ENCODE data around the gene DLGAP1. TPM values are rescaled to one million over a fixed set of nuclear protein-coding genes. Genes with fewer than 3 reads are reported as not detected.

The DLGAP1 gene
- total and polyA plus RNA-seq, 2 donors, result 0.24 to 0.41 TPM

DNA sequence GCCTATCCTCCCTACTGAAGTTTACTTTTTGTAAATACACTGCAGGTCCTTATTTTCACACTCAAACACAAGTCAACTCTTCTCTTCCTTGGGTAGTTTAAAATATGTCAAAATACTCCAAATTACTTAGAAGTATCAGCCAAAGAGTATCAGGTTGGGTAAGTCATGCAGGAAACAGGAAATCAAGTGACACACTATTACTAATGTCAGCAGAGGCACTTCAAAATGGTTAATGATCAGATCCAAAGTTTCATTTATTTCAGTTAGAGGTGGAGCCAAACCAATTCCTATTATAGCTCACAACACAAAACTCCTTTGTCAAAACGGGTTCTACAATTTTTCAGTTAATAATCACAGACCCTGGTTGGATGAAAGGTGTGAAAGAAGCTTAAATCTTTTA, 54.2 kb downstream of the DLGAP1 start:
- H3K9me3 ChIP-seq (ENCODE audit: control insufficient read depth in 2 of 2, insufficient read depth in 1 of 2, low read length in 1 of 2), result no peaks in the 10 kb centered on the region
- H3K36me3 ChIP-seq (ENCODE audit: control insufficient read depth in 2 of 2, insufficient read depth in 2 of 2, low read length in 1 of 2), result no peaks in the 10 kb centered on the region
- H3K27me3 ChIP-seq (ENCODE audit: control insufficient read depth in 2 of 2, insufficient read depth in 1 of 2, low read length in 1 of 2), result no peaks in the 10 kb centered on the region
- no peak overlapping the region for H3K4me3 ChIP-seq (ENCODE audit: low read length in 2 of 2)
- WGBS, result 65% methylated on average over 1 of the region's 1 CpG
- no peaks in the 10 kb centered on the region for H3K4me1 ChIP-seq (ENCODE audit: control insufficient read depth in 2 of 2, insufficient read depth in 2 of 2, low read length in 2 of 2)
- H3K27ac ChIP-seq (ENCODE audit: low read depth in 1 of 2, low read length in 1 of 2), result no peak overlapping the region
- DNase-seq (ENCODE audit: low read depth in 6 of 9, low spot score in 9 of 9), result no peak

DNA sequence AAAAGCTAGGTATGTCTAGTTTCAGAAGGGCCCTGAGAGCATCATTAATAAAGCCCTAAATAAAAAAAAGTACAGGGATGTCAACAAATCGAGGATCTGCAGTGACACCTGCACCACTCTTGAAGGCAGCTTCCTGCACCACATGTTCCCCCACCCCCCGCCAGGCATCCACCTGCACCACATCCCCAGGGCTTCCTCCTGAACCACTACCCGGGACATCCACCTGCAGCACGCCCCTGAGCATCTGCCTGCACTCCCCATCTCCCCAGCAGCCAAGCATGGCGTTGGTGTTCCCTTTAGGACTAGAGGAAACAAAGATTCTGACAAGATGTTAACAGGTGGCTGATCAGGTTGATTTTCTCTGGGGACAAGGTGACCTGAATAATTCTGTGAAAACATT, 55.2 kb downstream of the DLGAP1 start:
- no peaks in the 10 kb centered on the region for H3K36me3 ChIP-seq (ENCODE audit: control insufficient read depth in 2 of 2, insufficient read depth in 2 of 2, low read length in 1 of 2)
- H3K4me3 ChIP-seq (ENCODE audit: low read length in 2 of 2), result no peak overlapping the region
- no peaks in the 10 kb centered on the region for H3K27me3 ChIP-seq (ENCODE audit: control insufficient read depth in 2 of 2, insufficient read depth in 1 of 2, low read length in 1 of 2)
- no peaks in the 10 kb centered on the region for H3K9me3 ChIP-seq (ENCODE audit: control insufficient read depth in 2 of 2, insufficient read depth in 1 of 2, low read length in 1 of 2)
- no peak for DNase-seq (ENCODE audit: low read depth in 6 of 9, low spot score in 9 of 9)
- WGBS, result 66% methylated on average over 5 of the region's 5 CpGs
- no peak overlapping the region for H3K27ac ChIP-seq (ENCODE audit: low read depth in 1 of 2, low read length in 1 of 2)
- H3K4me1 ChIP-seq (ENCODE audit: control insufficient read depth in 2 of 2, insufficient read depth in 2 of 2, low read length in 2 of 2), result no peaks in the 10 kb centered on the region

DNA sequence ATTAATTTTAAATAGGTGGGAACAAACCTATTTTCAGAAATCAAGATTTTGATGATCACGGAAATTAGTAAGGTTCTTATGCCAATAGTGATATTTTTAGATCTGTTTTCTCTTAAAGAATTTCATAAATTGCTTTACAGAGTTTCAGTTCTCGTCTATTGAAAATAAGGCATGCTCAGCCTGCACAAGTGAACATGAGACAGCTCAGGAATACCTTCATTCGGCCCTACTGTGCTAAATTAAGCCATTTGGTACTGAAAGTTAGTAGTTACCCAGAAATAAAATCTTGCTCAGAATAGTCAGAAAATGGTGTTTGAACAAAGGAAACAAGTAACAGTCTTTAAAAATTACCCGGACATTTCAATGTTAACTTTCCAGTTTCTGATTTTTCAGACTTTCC, 60.4 kb downstream of the DLGAP1 start:
- no peak overlapping the region for H3K27ac ChIP-seq (ENCODE audit: low read depth in 1 of 2, low read length in 1 of 2)
- H3K4me3 ChIP-seq (ENCODE audit: low read length in 2 of 2), result no peak overlapping the region
- DNase-seq (ENCODE audit: low read depth in 6 of 9, low spot score in 9 of 9), result no peak
- H3K4me1 ChIP-seq (ENCODE audit: control insufficient read depth in 2 of 2, insufficient read depth in 2 of 2, low read length in 2 of 2), result no peaks in the 10 kb centered on the region
- no peaks in the 10 kb centered on the region for H3K9me3 ChIP-seq (ENCODE audit: control insufficient read depth in 2 of 2, insufficient read depth in 1 of 2, low read length in 1 of 2)
- WGBS, result 89% methylated on average over 4 of the region's 4 CpGs
- H3K36me3 ChIP-seq (ENCODE audit: control insufficient read depth in 2 of 2, insufficient read depth in 2 of 2, low read length in 1 of 2), result no peaks in the 10 kb centered on the region
- H3K27me3 ChIP-seq (ENCODE audit: control insufficient read depth in 2 of 2, insufficient read depth in 1 of 2, low read length in 1 of 2), result no peaks in the 10 kb centered on the region

DNA sequence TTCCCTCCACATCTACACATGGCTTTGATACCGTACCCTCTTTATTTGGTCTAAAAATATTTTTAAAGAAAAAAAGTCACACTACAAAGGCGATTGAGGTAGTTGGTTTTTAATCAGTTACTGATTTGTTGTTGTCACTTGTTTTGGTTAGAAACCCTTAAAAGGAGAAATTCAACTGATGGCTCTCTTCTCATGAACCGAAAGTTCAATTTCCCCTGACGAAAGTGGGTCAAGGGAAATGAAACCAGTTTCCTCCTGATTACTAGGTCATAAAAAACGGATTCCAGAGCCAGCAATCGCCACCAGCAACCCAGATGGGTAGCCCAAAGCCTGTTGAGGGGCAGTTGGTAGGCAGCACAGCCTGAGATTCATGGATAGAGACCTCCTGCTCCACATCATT, 63.2 kb downstream of the DLGAP1 start:
- no peak overlapping the region for H3K27ac ChIP-seq (ENCODE audit: low read depth in 1 of 2, low read length in 1 of 2)
- H3K4me3 ChIP-seq (ENCODE audit: low read length in 2 of 2), result no peak overlapping the region
- DNase-seq (ENCODE audit: low read depth in 6 of 9, low spot score in 9 of 9), result no peak
- H3K4me1 ChIP-seq (ENCODE audit: control insufficient read depth in 2 of 2, insufficient read depth in 2 of 2, low read length in 2 of 2), result no peaks in the 10 kb centered on the region
- H3K36me3 ChIP-seq (ENCODE audit: control insufficient read depth in 2 of 2, insufficient read depth in 2 of 2, low read length in 1 of 2), result no peaks in the 10 kb centered on the region
- 73% methylated on average over 6 of the region's 6 CpGs for WGBS
- H3K9me3 ChIP-seq (ENCODE audit: control insufficient read depth in 2 of 2, insufficient read depth in 1 of 2, low read length in 1 of 2), result no peaks in the 10 kb centered on the region
- no peaks in the 10 kb centered on the region for H3K27me3 ChIP-seq (ENCODE audit: control insufficient read depth in 2 of 2, insufficient read depth in 1 of 2, low read length in 1 of 2)

GRCh38 chr18:4385876-4386275, 69.2 kb downstream of the DLGAP1 start:
- no peak overlapping the region for H3K4me3 ChIP-seq (ENCODE audit: low read length in 2 of 2)
- WGBS, result 61% methylated on average over 3 of the region's 3 CpGs
- no peaks in the 10 kb centered on the region for H3K9me3 ChIP-seq (ENCODE audit: control insufficient read depth in 2 of 2, insufficient read depth in 1 of 2, low read length in 1 of 2)
- no peak for DNase-seq (ENCODE audit: low read depth in 6 of 9, low spot score in 9 of 9)
- H3K4me1 ChIP-seq (ENCODE audit: control insufficient read depth in 2 of 2, insufficient read depth in 2 of 2, low read length in 2 of 2), result no peaks in the 10 kb centered on the region
- no peaks in the 10 kb centered on the region for H3K36me3 ChIP-seq (ENCODE audit: control insufficient read depth in 2 of 2, insufficient read depth in 2 of 2, low read length in 1 of 2)
- H3K27ac ChIP-seq (ENCODE audit: low read depth in 1 of 2, low read length in 1 of 2), result no peak overlapping the region
- H3K27me3 ChIP-seq (ENCODE audit: control insufficient read depth in 2 of 2, insufficient read depth in 1 of 2, low read length in 1 of 2), result no peaks in the 10 kb centered on the region

DNA sequence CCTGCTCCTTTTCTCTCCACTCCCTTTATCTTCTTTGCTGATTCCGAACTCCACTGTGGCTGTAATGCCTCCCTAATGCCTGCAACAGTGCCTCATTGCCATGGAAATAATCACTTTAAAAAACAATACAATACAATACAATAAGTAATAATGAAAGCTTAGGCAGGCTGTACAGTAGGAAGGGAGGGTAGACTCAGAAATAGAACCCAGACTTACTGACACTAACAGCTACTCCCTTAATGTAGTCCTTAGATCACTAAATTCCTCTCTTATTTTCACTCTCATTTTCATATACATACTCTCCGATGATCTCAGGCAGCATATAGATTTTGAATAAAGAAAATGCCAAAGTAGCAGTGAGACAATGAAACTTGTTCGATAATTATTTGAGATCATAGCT, 70.2 kb downstream of the DLGAP1 start:
- no peak overlapping the region for H3K27ac ChIP-seq (ENCODE audit: low read depth in 1 of 2, low read length in 1 of 2)
- H3K4me3 ChIP-seq (ENCODE audit: low read length in 2 of 2), result no peak overlapping the region
- H3K27me3 ChIP-seq (ENCODE audit: control insufficient read depth in 2 of 2, insufficient read depth in 1 of 2, low read length in 1 of 2), result no peaks in the 10 kb centered on the region
- 23% methylated on average over 3 of the region's 3 CpGs for WGBS
- no peak for DNase-seq (ENCODE audit: low read depth in 6 of 9, low spot score in 9 of 9)
- H3K4me1 ChIP-seq (ENCODE audit: control insufficient read depth in 2 of 2, insufficient read depth in 2 of 2, low read length in 2 of 2), result no peaks in the 10 kb centered on the region
- no peaks in the 10 kb centered on the region for H3K36me3 ChIP-seq (ENCODE audit: control insufficient read depth in 2 of 2, insufficient read depth in 2 of 2, low read length in 1 of 2)
- no peaks in the 10 kb centered on the region for H3K9me3 ChIP-seq (ENCODE audit: control insufficient read depth in 2 of 2, insufficient read depth in 1 of 2, low read length in 1 of 2)

GRCh38 chr18:4374564-4374963, 80.5 kb downstream of the DLGAP1 start:
- 93% methylated on average over 1 of the region's 1 CpG for WGBS
- DNase-seq (ENCODE audit: low read depth in 6 of 9, low spot score in 9 of 9), result no peak
- no peaks in the 10 kb centered on the region for H3K4me1 ChIP-seq (ENCODE audit: control insufficient read depth in 2 of 2, insufficient read depth in 2 of 2, low read length in 2 of 2)

DNA sequence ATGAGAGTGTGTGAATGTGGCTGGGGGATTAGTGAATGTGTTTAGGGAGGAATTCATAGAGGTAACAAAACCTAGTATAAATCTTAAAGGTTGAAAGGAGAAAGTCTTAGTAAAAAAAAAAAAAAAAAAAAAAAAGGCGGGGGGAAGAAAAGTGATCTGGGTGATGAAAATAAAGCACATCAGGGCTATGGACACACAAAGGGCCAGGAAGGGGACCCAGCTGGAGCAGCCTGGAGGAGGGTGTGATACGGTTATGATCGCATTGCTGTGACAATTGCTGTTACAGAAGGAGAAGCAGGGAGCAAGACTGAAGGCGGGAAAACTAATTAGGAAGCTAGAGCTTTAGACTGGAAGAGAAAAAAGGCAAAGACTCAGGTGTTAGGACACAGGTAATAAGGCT, 85.4 kb downstream of the DLGAP1 start:
- Histone ChIP-seq H3K27me3 (ENCODE audit: control insufficient read depth in 2 of 2, insufficient read depth in 1 of 2, low read length in 1 of 2) (no peaks in the 10 kb centered on the region), H3K27ac (ENCODE audit: low read depth in 1 of 2, low read length in 1 of 2) (no peak overlapping the region), H3K36me3 (ENCODE audit: control insufficient read depth in 2 of 2, insufficient read depth in 2 of 2, low read length in 1 of 2) (no peaks in the 10 kb centered on the region), H3K4me1 (ENCODE audit: control insufficient read depth in 2 of 2, insufficient read depth in 2 of 2, low read length in 2 of 2) (no peaks in the 10 kb centered on the region), H3K9me3 (ENCODE audit: control insufficient read depth in 2 of 2, insufficient read depth in 1 of 2, low read length in 1 of 2) (no peaks in the 10 kb centered on the region), H3K4me3 (ENCODE audit: low read length in 2 of 2) (no peak overlapping the region)
- DNase-seq (ENCODE audit: low read depth in 6 of 9, low spot score in 9 of 9), result no peak
- WGBS, result 61% methylated on average over 4 of the region's 4 CpGs

More at GRCh38 chr18:4374564-4374963, 80.5 kb downstream of the DLGAP1 start:
- no peaks in the 10 kb centered on the region for H3K36me3 ChIP-seq (ENCODE audit: control insufficient read depth in 2 of 2, insufficient read depth in 2 of 2, low read length in 1 of 2)
- no peaks in the 10 kb centered on the region for H3K9me3 ChIP-seq (ENCODE audit: control insufficient read depth in 2 of 2, insufficient read depth in 1 of 2, low read length in 1 of 2)
- no peak overlapping the region for H3K4me3 ChIP-seq (ENCODE audit: low read length in 2 of 2)
- H3K27ac ChIP-seq (ENCODE audit: low read depth in 1 of 2, low read length in 1 of 2), result no peak overlapping the region
- no peaks in the 10 kb centered on the region for H3K27me3 ChIP-seq (ENCODE audit: control insufficient read depth in 2 of 2, insufficient read depth in 1 of 2, low read length in 1 of 2)

DNA sequence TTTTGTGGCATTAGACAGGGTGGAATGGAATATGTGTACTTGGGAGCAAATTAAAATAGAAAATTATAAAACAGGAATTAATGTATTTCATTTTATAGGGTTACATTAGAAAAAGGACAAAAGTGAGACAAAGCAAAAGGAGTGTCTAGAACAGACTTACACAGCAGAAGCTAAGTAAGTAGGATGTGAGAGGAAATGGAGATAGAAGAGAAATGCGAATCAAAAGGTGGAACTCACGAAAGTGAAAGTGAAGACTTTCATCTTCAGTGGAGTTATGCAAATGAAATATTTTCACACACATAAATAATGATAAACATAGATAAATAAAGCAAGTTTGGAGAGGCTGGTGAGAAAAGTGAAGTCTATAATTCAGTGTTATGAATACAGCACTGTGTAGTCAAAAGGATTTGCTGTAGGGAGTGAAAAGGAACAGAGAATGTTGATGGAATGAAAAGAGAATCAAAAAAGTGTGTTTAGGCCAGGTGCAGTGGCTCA, 94.8 kb downstream of the DLGAP1 start:
- no peaks in the 10 kb centered on the region for H3K9me3 ChIP-seq (ENCODE audit: control insufficient read depth in 2 of 2, insufficient read depth in 1 of 2, low read length in 1 of 2)
- no peaks in the 10 kb centered on the region for H3K4me1 ChIP-seq (ENCODE audit: control insufficient read depth in 2 of 2, insufficient read depth in 2 of 2, low read length in 2 of 2)
- no peaks in the 10 kb centered on the region for H3K36me3 ChIP-seq (ENCODE audit: control insufficient read depth in 2 of 2, insufficient read depth in 2 of 2, low read length in 1 of 2)
- H3K27me3 ChIP-seq (ENCODE audit: control insufficient read depth in 2 of 2, insufficient read depth in 1 of 2, low read length in 1 of 2), result no peaks in the 10 kb centered on the region
- no peak overlapping the region for H3K4me3 ChIP-seq (ENCODE audit: low read length in 2 of 2)
- no peak overlapping the region for H3K27ac ChIP-seq (ENCODE audit: low read depth in 1 of 2, low read length in 1 of 2)
- DNase-seq (ENCODE audit: low read depth in 6 of 9, low spot score in 9 of 9), result no peak
- WGBS, result 90% methylated on average over 2 of the region's 2 CpGs

- DNase-seq (ENCODE audit: low read depth in 6 of 9, low spot score in 9 of 9), result no peak
- Histone ChIP-seq H3K4me3 (ENCODE audit: low read length in 2 of 2) (no peak overlapping the region), H3K4me1 (ENCODE audit: control insufficient read depth in 2 of 2, insufficient read depth in 2 of 2, low read length in 2 of 2) (no peaks in the 10 kb centered on the region), H3K9me3 (ENCODE audit: control insufficient read depth in 2 of 2, insufficient read depth in 1 of 2, low read length in 1 of 2) (no peaks in the 10 kb centered on the region), H3K36me3 (ENCODE audit: control insufficient read depth in 2 of 2, insufficient read depth in 2 of 2, low read length in 1 of 2) (no peaks in the 10 kb centered on the region), H3K27ac (ENCODE audit: low read depth in 1 of 2, low read length in 1 of 2) (no peak overlapping the region), H3K27me3 (ENCODE audit: control insufficient read depth in 2 of 2, insufficient read depth in 1 of 2, low read length in 1 of 2) (no peaks in the 10 kb centered on the region)
- WGBS, result 59% methylated on average over 4 of the region's 4 CpGs
Observed at GRCh38 chr18:4358618-4359017, 96.5 kb downstream of the DLGAP1 start.

Data from thymus (tissue), 11 donors.